Measurements from ENCODE around the gene ULK3. TPM values are rescaled to one million over a fixed set of nuclear protein-coding genes. Genes with fewer than 3 reads are reported as not detected.

Gene ULK3
- total and polyA plus RNA-seq, 2 donors (not counting 3 experiments of a cell fraction or from before 2014, with no cell fraction given), result 36.0 to 48.6 TPM

DNA sequence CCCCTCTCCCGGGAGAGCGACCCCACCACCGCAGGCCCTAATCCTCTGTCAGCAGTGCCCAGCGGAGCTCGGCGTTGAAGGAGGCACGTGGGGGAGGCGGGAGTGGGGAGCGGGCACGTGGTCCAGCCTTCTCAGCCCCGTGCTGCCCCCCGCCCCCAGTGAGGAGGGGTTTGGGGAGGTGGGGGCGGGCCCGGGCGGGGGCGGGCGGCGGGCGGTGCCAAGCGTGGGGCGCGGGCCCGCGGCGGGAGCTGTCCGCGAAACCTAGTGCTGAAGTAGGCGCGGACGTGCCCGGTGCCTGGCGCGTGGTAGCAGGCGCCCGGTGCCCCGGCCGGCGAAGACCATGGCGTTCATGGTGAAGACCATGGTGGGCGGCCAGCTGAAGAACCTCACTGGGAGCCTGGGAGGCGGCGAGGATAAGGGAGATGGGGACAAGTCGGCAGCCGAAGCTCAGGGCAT lies 16.6 kb downstream of the ULK3 start, which contains the start of gene CPLX3:
TSS of gene CPLX3 (plus strand) at position 264 of the 456 bp plus-strand sequence. CDS start at position 341, 77 bp downstream.
- CTCF ChIA-PET, result interaction anchor here (0.8 to 3.6 kb wide), 7 partner anchors 9 to 75 kb away, joined by 3 to 19 read pairs (median 6); partner anchors contain the start of gene LMAN1L
- Histone ChIP-seq H3K79me2 (ENCODE audit: control insufficient read depth, insufficient read depth, low read length) (no peaks in the 10 kb centered on the region), H3K9me3 (replicated peaks; ENCODE audit: control insufficient read depth, insufficient read depth, low read length) (no peaks in the 10 kb centered on the region), H3K9me1 (replicated peaks; ENCODE audit: control insufficient read depth, extremely low read depth, insufficient read depth, low read length) (no peaks in the 10 kb centered on the region), H3K27ac (ENCODE audit: insufficient read depth, low read depth, low read length) (no peak within 1 kb of the TSS), H3K27me3 (ENCODE audit: control insufficient read depth in 2 of 2, insufficient read depth in 2 of 2, low read length in 2 of 2) (peaks cover 14 to 17% of the 10 kb centered on the region in 2 experiments), H3K9ac (replicated peaks; ENCODE audit: extremely low read depth, insufficient read depth, low read length) (no peak within 1 kb of the TSS), H4K20me1 (replicated peaks; ENCODE audit: control insufficient read depth, extremely low read depth, insufficient read depth, low read length) (no peaks in the 10 kb centered on the region), H3K4me2 (ENCODE audit: insufficient read depth, low read length) (no peak within 1 kb of the TSS), H3K4me3 (replicated peaks in 1 of 3; ENCODE audit: insufficient read depth in 1 of 3, low read depth in 1 of 3, low read length in 3 of 3) (no peak within 1 kb of the TSS), H3K4me1 (ENCODE audit: control insufficient read depth, extremely low read depth, insufficient read depth, low read length) (no peaks in the 10 kb centered on the region), H2AFZ (ENCODE audit: low read depth, low read length) (no peak within 1 kb of the TSS), H3K36me3 (ENCODE audit: control insufficient read depth in 2 of 2, extremely low read depth in 1 of 2, insufficient read depth in 2 of 2, low read length in 2 of 2) (no peaks in the 10 kb centered on the region)
- DNase-seq (ENCODE audit: low read depth, low spot score) (no peak), FAIRE-seq (no peak)
- no TSS peak for BruUV-seq (replicated peaks)
- intact Hi-C loops (cut with micrococcal nuclease), result no loop called here
- POLR2A ChIA-PET, result no interaction called here
- dilution Hi-C loops (cut with MboI; ENCODE audit: extremely low pct_ligation_motif_present, low sequenced_read_pairs), result no loop called here
- TF ChIP-seq EZH2 (IDR thresholded peaks at IDR 0.05; ENCODE audit: borderline replicate concordance, low read depth, low read length, severe bottlenecking) (peak; percentile 19), FOS (IDR thresholded peaks at IDR 0.05; ENCODE audit: borderline replicate concordance, insufficient read depth, low read length) (no peak)

DNA sequence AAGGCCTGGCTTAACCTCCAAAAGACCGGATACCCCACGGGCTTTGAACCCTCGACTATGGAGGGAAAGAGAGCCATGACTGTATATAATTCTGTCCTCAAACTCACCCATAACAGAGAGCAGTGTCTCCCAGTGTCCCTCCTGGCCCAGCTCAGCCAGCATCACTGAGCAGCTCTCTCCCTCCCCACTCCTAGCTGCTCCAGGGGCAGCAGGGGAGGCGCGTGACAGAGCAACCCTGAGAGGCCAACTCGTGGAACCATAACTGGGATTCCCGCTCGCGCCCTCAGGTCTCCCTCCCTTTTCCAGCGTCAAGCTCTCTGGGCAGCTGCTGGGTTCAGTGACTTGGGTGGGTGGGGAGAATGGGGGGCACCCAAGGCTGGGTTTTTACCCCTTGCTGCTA lies 17.1 kb downstream of the ULK3 start:
- CTCF ChIA-PET, result interaction anchor here (1.0 to 3.6 kb wide), 5 partner anchors 9 to 76 kb away, joined by 5 to 19 read pairs (median 6); no protein-coding TSS in a partner anchor
- no TSS peak for BruUV-seq (replicated peaks)

More for the DNA sequence above, 17.1 kb downstream of the ULK3 start:
- dilution Hi-C loops (cut with MboI; ENCODE audit: extremely low pct_ligation_motif_present, low sequenced_read_pairs), result no loop called here
- Histone ChIP-seq H3K27ac (ENCODE audit: insufficient read depth, low read depth, low read length) (no peak overlapping the region), H3K9me3 (replicated peaks; ENCODE audit: control insufficient read depth, insufficient read depth, low read length) (no peaks in the 10 kb centered on the region), H3K27me3 (ENCODE audit: control insufficient read depth in 2 of 2, insufficient read depth in 2 of 2, low read length in 2 of 2) (peaks cover 14 to 17% of the 10 kb centered on the region in 2 experiments), H3K36me3 (ENCODE audit: control insufficient read depth in 2 of 2, extremely low read depth in 1 of 2, insufficient read depth in 2 of 2, low read length in 2 of 2) (no peaks in the 10 kb centered on the region), H3K9ac (replicated peaks; ENCODE audit: extremely low read depth, insufficient read depth, low read length) (no peak overlapping the region), H3K79me2 (ENCODE audit: control insufficient read depth, insufficient read depth, low read length) (no peaks in the 10 kb centered on the region), H2AFZ (ENCODE audit: low read depth, low read length) (no peak overlapping the region), H3K4me3 (replicated peaks in 1 of 3; ENCODE audit: insufficient read depth in 1 of 3, low read depth in 1 of 3, low read length in 3 of 3) (no peak overlapping the region), H3K4me2 (ENCODE audit: insufficient read depth, low read length) (no peak overlapping the region), H4K20me1 (replicated peaks; ENCODE audit: control insufficient read depth, extremely low read depth, insufficient read depth, low read length) (no peaks in the 10 kb centered on the region), H3K4me1 (ENCODE audit: control insufficient read depth, extremely low read depth, insufficient read depth, low read length) (no peaks in the 10 kb centered on the region), H3K9me1 (replicated peaks; ENCODE audit: control insufficient read depth, extremely low read depth, insufficient read depth, low read length) (no peaks in the 10 kb centered on the region)
- POLR2A ChIA-PET, result no interaction called here
- DNase-seq (ENCODE audit: low read depth, low spot score), result no peak
- no peak for FAIRE-seq
- intact Hi-C loops (cut with micrococcal nuclease), result no loop called here
- TF ChIP-seq POLR2AphosphoS5 (IDR thresholded peaks at IDR 0.05; ENCODE audit: insufficient read depth, low read depth, low read length) (no peak), EZH2 (IDR thresholded peaks at IDR 0.05; ENCODE audit: borderline replicate concordance, low read depth, low read length, severe bottlenecking) (no peak), GATA2 (IDR thresholded peaks at IDR 0.05; ENCODE audit: insufficient read depth, insufficient read length, low read depth, low read length) (no peak)
- TF ChIP-seq, protein P1, sequence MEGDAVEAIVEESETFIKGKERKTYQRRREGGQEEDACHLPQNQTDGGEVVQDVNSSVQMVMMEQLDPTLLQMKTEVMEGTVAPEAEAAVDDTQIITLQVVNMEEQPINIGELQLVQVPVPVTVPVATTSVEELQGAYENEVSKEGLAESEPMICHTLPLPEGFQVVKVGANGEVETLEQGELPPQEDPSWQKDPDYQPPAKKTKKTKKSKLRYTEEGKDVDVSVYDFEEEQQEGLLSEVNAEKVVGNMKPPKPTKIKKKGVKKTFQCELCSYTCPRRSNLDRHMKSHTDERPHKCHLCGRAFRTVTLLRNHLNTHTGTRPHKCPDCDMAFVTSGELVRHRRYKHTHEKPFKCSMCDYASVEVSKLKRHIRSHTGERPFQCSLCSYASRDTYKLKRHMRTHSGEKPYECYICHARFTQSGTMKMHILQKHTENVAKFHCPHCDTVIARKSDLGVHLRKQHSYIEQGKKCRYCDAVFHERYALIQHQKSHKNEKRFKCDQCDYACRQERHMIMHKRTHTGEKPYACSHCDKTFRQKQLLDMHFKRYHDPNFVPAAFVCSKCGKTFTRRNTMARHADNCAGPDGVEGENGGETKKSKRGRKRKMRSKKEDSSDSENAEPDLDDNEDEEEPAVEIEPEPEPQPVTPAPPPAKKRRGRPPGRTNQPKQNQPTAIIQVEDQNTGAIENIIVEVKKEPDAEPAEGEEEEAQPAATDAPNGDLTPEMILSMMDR (IDR thresholded peaks at IDR 0.05; ENCODE audit: extremely low read depth in 1 of 2, insufficient read depth in 1 of 2, low read depth in 1 of 2, low read length in 2 of 2), result no peak

Measured in endothelial cell of umbilical vein (primary cell).